GM12874 (cell line): ENCODE measurements around the gene SSC4D.
A peak's percentile ranks its signal among the peaks of the same experiment; 100 is the strongest.

Source experiments
- CTCF ChIP-seq: IDR thresholded peaks from 2 replicates; pipeline ENCODE4 v1.5.1; 2011; ENCODE audit warnings: low read depth, mild to moderate bottlenecking, control low read depth, low read length, moderate library complexity; ENCODE audit not compliant: insufficient read depth

Gene SSC4D

GRCh38 chr7:76364198-76364584, 45.3 kb downstream of the SSC4D start:
- no peak for TF ChIP-seq CTCF

- no peak for TF ChIP-seq CTCF
Measured at GRCh38 chr7:76359978-76360638, 49.4 kb downstream of the SSC4D start.

GRCh38 chr7:76359111-76359977, 50.2 kb downstream of the SSC4D start:
- peak; percentile 81 for TF ChIP-seq CTCF

GRCh38 chr7:76358481-76359110, 50.9 kb downstream of the SSC4D start, which contains the start of gene YWHAG:
YWHAG (minus strand) TSS chr7:76358991; CDS start chr7:76358808, 183 bp downstream.
- no peak for TF ChIP-seq CTCF

GRCh38 chr7:76358011-76358480, 51.5 kb downstream of the SSC4D start:
- TF ChIP-seq CTCF = no peak

GRCh38 chr7:76357475-76358010, 52.0 kb downstream of the SSC4D start:
- TF ChIP-seq CTCF = no peak

GRCh38 chr7:76356823-76357222, 52.7 kb downstream of the SSC4D start:
- TF ChIP-seq CTCF = no peak
